ENCODE measurements around the gene PLD4.
A peak's percentile ranks its signal among the peaks of the same experiment; 100 is the strongest.

Gene PLD4

DNA sequence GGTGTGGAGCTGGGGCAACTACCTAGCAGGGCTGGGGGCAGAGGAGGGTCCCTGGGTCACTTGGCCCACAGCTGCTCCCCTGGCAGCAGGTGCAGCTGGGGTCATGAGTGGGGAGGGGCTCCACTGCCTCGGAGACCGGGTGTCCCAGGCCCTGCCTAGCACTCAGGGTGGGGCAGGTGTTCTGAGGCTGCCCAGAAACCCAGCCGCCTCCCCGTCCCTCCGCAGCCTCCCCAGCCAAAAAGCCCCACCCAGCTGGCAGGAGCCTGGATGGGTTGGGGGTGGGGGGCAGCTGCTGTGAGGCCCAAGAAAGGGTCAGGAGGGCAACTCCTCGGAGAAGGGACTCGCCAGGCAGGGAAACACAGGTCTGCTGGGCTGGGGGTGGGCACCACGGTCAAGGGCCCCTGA, 42.3 kb downstream of the PLD4 start:
- H3K4me1 Mint-ChIP-seq (ENCODE audit: low read depth in 2 of 2): no peaks in the 10 kb centered on the region
- no peak overlapping the region for H3K27ac Mint-ChIP-seq
- ATAC-seq (replicated peaks): no peak
- no peaks in the 10 kb centered on the region for H3K9me3 Mint-ChIP-seq
- H3K4me3 Mint-ChIP-seq: no peak overlapping the region
- no peaks in the 10 kb centered on the region for H3K36me3 Mint-ChIP-seq (ENCODE audit: insufficient read depth)
- DNase-seq: no peak
- H3K27me3 Mint-ChIP-seq: peaks cover 18 to 48% of the 10 kb centered on the region in 2 donors

DNA sequence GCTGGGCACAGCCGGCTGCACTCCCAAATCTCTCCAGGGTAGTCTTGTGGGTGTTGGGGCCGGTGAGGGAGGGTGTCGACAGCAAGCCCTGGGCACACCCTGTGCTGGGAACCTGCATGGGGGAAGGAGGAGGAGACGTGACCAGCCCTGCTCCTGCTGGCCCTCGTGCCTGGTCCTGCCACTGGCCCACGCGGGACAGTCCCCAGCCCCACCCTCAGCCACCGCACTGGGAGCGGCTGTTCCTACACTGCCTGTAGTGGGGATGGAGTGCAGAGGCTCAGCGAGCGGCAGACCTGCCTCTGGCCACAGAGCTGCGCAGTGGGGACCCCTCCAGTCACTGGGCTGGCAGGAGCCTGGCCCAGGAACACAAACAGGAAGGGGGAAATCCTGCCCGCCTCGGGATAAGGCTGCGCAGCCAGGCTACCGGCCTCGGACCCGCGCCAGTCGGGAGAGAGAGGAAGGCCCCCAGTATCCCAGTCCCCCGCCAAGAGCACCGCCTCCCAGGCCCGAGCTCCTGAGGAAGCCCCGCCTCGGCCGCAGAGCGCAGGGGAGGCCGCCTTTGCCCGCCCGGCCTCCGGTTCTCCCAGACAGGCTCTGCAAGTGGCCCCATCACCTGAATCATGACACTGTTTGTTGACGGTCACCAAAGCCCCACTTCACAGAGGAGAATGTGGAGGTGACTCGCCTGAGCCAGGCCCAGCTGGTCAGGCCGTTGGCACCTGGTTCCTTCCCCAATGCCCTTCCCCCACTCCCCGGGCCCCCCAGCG, 42.9 kb downstream of the PLD4 start:
- DNase-seq: no peak
- H3K36me3 Mint-ChIP-seq (ENCODE audit: insufficient read depth): no peaks in the 10 kb centered on the region

GRCh38 chr14:104968153-104968527, 43.5 kb downstream of the PLD4 start:
- Mint-ChIP-seq H3K9me3 (no peaks in the 10 kb centered on the region), H3K27ac (no peak overlapping the region), H3K36me3 (ENCODE audit: insufficient read depth) (no peaks in the 10 kb centered on the region), H3K27me3 (peaks cover 18 to 49% of the 10 kb centered on the region in 2 donors), H3K4me1 (ENCODE audit: low read depth in 2 of 2) (no peaks in the 10 kb centered on the region), H3K4me3 (no peak overlapping the region)
- no peak for DNase-seq
- no peak for ATAC-seq (replicated peaks)

More for the DNA sequence above, 42.9 kb downstream of the PLD4 start:
- no peak overlapping the region for H3K4me3 Mint-ChIP-seq
- no peak for ATAC-seq (replicated peaks)
- H3K4me1 Mint-ChIP-seq (ENCODE audit: low read depth in 2 of 2): no peaks in the 10 kb centered on the region
- H3K27me3 Mint-ChIP-seq: peaks cover 18 to 49% of the 10 kb centered on the region in 2 donors
- no peak overlapping the region for H3K27ac Mint-ChIP-seq
- no peaks in the 10 kb centered on the region for H3K9me3 Mint-ChIP-seq

DNA sequence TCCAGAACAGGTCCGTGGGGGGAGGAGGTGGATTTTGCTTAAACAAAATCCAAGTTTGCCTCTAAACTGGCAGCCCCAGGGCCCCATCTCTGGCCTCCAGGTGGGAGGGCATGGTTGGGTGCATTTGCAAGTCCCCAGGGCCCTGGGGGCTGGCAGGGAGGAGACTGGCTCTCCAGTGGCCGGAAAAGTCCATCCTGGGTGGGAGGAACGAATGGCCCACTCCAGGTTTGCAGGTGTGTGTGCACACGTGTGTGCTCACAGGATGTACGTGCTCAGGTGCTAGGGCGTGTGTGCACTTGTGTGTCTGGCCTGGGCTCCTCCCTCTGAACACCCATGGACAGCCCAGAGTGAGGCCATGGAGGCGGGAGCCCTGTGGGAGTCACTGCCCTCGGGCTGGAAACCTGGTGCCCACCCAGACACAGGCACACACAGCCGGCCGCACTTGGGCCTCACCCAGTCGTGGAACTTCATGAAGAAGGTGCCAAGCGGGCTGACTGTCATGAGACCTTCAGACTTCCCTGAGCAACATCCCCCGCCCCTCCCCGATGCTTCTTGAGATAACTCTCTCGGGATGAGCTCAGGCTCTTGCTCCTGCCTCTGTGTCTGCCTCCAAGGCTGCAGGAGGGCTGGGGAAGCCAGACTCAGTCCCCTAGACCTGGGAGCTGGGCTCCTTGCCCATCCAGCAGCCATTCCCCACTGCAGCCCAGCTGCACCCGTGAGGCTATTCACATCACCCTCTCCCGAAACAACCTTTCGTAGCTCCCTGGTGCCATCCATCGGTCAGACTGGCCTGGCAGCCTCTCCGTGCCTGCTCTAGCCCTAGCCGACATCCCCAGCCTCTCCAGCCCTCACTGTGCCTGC, 44.1 kb downstream of the PLD4 start:
- H3K27ac Mint-ChIP-seq: no peak overlapping the region
- H3K4me1 Mint-ChIP-seq (ENCODE audit: low read depth in 2 of 2): no peaks in the 10 kb centered on the region
- no peaks in the 10 kb centered on the region for H3K9me3 Mint-ChIP-seq
- DNase-seq: no peak
- H3K4me3 Mint-ChIP-seq: no peak overlapping the region
- no peaks in the 10 kb centered on the region for H3K36me3 Mint-ChIP-seq (ENCODE audit: insufficient read depth)
- no peak for ATAC-seq (replicated peaks)
- peaks cover 18 to 49% of the 10 kb centered on the region in 2 donors for H3K27me3 Mint-ChIP-seq

GRCh38 chr14:104969741-104970230, 45.1 kb downstream of the PLD4 start:
- Mint-ChIP-seq H3K4me1 (ENCODE audit: low read depth in 2 of 2) (no peaks in the 10 kb centered on the region), H3K4me3 (no peak overlapping the region), H3K27ac (no peak overlapping the region), H3K27me3 (peaks cover 18 to 57% of the 10 kb centered on the region in 2 donors), H3K36me3 (ENCODE audit: insufficient read depth) (no peaks in the 10 kb centered on the region), H3K9me3 (no peaks in the 10 kb centered on the region)
- no peak for DNase-seq
- no peak for ATAC-seq (replicated peaks)

DNA sequence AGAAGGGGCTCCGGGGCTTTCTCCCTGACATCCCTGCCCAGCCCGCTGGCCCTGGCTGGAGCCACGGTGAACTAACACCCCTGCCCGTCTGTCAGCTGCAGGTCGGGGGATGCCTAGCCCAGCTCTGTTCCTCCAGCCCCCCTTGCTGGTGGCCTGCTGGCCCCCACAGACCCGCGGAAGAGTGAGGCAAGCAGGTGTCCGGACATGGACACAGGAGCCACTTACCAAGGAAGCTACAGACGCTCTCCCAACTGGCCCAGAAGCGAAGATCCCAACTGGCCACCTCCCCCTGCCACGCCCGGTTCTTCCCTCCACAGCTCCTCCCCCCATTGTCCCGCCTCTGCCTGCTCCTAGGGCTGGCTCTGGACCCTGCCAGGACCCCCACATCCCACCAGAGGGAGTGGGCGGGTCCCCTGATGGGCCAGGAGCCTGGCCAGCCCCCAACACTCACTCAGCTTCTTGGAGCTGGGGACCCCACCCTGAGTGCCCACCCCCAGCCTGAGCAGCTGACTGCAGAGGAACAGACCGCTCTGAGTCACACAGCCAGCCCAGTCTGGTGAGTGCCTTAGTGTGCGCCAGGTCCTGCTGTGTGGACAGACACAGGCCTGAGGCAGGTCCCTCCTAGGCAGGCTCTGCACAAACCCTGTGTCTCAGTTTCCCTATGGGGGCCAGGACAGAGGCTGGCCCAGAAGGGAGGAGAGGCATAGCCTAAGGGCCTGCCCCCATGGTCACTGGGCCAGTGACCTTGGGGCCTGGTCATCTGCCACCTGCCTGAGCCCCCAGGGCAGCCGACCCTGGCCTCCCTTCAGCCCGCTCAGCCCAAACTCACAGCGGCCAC, 45.8 kb downstream of the PLD4 start:
- H3K27me3 Mint-ChIP-seq: peaks cover 18 to 57% of the 10 kb centered on the region in 2 donors
- no peaks in the 10 kb centered on the region for H3K4me1 Mint-ChIP-seq (ENCODE audit: low read depth in 2 of 2)
- DNase-seq: no peak
- no peaks in the 10 kb centered on the region for H3K9me3 Mint-ChIP-seq
- H3K36me3 Mint-ChIP-seq (ENCODE audit: insufficient read depth): no peaks in the 10 kb centered on the region
- no peak overlapping the region for H3K27ac Mint-ChIP-seq
- ATAC-seq (replicated peaks): no peak
- H3K4me3 Mint-ChIP-seq: no peak overlapping the region

DNA sequence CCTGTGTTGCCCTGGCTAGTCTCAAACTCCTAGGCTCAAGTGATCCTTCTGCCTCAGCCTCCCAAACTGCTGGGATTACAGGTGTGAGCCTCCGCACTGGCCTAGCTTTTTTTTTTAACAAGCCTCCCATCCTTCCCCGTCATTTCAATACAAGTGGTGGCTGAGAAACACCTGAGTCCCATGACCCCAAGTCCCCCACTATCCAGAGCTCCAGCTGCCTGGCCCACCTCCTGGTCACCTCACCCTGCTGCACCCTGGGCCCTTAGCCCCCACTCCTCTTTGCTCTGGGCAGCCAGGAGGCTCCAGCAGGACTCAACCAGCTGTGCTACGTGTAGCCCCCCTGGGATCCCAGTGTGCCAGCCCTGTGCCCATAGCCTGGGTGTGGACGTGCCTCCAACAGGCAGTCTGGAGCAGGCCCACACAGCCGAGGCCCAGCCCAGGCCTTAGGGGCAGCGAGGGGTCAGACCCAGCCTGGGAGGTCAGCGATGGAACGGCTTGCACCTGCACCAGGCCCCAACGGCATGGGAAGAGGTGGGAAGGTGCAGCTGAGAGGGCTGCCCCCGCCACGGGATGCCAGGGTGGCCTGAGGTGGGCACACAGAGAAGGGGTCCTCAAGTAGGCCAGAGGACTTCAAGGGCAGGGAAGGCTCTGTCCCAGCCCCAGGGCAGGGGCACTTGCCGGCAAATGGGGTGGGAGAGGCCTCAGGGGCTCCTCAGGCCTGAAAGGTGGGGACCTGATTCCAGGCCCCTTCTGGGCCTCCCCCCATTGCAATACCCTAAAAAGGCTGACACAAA, 47.0 kb downstream of the PLD4 start:
- peaks cover 17 to 58% of the 10 kb centered on the region in 2 donors for H3K27me3 Mint-ChIP-seq
- ATAC-seq (replicated peaks) (no peak), DNase-seq (no peak)
- H3K36me3 Mint-ChIP-seq (ENCODE audit: insufficient read depth): peaks cover 6% of the 10 kb centered on the region
- H3K27ac Mint-ChIP-seq: no peak overlapping the region
- H3K9me3 Mint-ChIP-seq: no peaks in the 10 kb centered on the region
- no peak overlapping the region for H3K4me3 Mint-ChIP-seq
- peaks cover 4 to 6% of the 10 kb centered on the region in 2 donors for H3K4me1 Mint-ChIP-seq (ENCODE audit: low read depth in 2 of 2)

DNA sequence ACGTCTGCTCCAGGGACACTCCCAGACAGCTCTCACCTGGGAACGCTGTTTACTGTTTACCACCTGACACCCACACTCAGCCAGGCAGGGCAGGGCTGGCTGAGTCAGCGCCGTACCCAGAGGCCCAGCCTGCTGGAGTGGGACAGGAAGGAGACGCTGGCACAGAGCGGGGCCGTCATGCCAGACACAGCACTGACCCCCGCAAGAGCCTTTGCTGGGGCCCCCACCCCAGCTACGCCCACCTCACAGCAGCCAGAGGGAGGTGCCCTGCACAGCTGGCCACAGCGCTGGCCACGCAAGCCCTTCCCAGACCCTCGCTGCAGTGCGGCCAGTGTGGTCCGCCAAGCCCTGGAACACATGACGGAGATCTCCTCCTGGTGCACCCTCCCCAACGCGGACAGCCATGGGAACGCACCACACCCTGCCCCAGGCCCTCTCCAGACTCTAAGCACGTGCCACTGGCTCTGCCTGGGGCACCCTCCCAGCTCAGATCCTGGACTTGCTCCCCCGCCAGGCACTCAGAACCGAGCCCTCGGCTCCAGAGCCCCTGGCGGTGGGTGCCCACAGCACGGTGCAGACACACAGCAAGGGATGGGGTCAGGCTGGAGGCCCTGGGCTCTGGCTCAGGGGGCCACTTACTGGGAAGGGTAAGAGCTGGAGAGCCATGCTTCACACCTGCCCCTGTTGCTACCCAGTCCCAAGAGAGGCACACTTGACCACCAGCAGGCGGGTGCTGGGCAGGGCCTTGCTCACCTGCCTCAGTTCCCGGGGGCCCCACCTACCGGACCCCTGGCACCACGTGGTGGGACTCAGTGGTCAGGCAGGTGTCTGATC, 47.8 kb downstream of the PLD4 start:
- Mint-ChIP-seq H3K27ac (no peak overlapping the region), H3K4me3 (no peak overlapping the region), H3K4me1 (ENCODE audit: low read depth in 2 of 2) (peaks cover 4 to 8% of the 10 kb centered on the region in 2 donors), H3K36me3 (ENCODE audit: insufficient read depth) (peaks cover 6% of the 10 kb centered on the region), H3K9me3 (no peaks in the 10 kb centered on the region), H3K27me3 (peaks cover 22 to 59% of the 10 kb centered on the region in 2 donors)
- DNase-seq (no peak), ATAC-seq (replicated peaks) (no peak)

GRCh38 chr14:104973135-104973384, 48.4 kb downstream of the PLD4 start:
- DNase-seq (no peak), ATAC-seq (replicated peaks) (no peak)
- peaks cover 4 to 11% of the 10 kb centered on the region in 2 donors for H3K4me1 Mint-ChIP-seq (ENCODE audit: low read depth in 2 of 2)
- H3K9me3 Mint-ChIP-seq: no peaks in the 10 kb centered on the region
- H3K4me3 Mint-ChIP-seq: no peak overlapping the region
- H3K27me3 Mint-ChIP-seq: peaks cover 25 to 57% of the 10 kb centered on the region in 2 donors
- H3K36me3 Mint-ChIP-seq (ENCODE audit: insufficient read depth): peaks cover 6% of the 10 kb centered on the region
- no peak overlapping the region for H3K27ac Mint-ChIP-seq

- Mint-ChIP-seq H3K27ac (no peak overlapping the region), H3K9me3 (no peaks in the 10 kb centered on the region), H3K4me3 (no peak overlapping the region), H3K4me1 (ENCODE audit: low read depth in 2 of 2) (peaks cover 5 to 12% of the 10 kb centered on the region in 2 donors), H3K27me3 (peaks cover 27 to 53% of the 10 kb centered on the region in 2 donors), H3K36me3 (ENCODE audit: insufficient read depth) (peaks cover 6% of the 10 kb centered on the region)
- ATAC-seq (replicated peaks) (no peak), DNase-seq (no peak)
Observed at GRCh38 chr14:104973385-104974145, 48.9 kb downstream of the PLD4 start.

- H3K4me1 Mint-ChIP-seq (ENCODE audit: low read depth in 2 of 2): peaks cover 10 to 12% of the 10 kb centered on the region in 2 donors
- no peak for DNase-seq
- H3K4me3 Mint-ChIP-seq: no peak overlapping the region
- H3K27ac Mint-ChIP-seq: peak overlapping the region in 1 of 2 donors; percentile 64
- ATAC-seq (replicated peaks): no peak
- H3K9me3 Mint-ChIP-seq: no peaks in the 10 kb centered on the region
- peaks cover 28 to 53% of the 10 kb centered on the region in 2 donors for H3K27me3 Mint-ChIP-seq
- peaks cover 6% of the 10 kb centered on the region for H3K36me3 Mint-ChIP-seq (ENCODE audit: insufficient read depth)
Observed at GRCh38 chr14:104974146-104974541, 49.5 kb downstream of the PLD4 start.
